GM19452 (cell line): ENCODE data around the gene RRAS2.
"Not testable (repeated sequence)": the region's sequence is repeated elsewhere in the genome, so short reads cannot be mapped to it uniquely, and the experiment has no call there.

ENCODE experiments used
- ATAC-seq: cut with Tn5 transposase; IDR thresholded peaks from one replicate; pipeline ENCODE4 v1.9.1; 2021; ENCODE audit not compliant: unreplicated experiment

Gene RRAS2

DNA sequence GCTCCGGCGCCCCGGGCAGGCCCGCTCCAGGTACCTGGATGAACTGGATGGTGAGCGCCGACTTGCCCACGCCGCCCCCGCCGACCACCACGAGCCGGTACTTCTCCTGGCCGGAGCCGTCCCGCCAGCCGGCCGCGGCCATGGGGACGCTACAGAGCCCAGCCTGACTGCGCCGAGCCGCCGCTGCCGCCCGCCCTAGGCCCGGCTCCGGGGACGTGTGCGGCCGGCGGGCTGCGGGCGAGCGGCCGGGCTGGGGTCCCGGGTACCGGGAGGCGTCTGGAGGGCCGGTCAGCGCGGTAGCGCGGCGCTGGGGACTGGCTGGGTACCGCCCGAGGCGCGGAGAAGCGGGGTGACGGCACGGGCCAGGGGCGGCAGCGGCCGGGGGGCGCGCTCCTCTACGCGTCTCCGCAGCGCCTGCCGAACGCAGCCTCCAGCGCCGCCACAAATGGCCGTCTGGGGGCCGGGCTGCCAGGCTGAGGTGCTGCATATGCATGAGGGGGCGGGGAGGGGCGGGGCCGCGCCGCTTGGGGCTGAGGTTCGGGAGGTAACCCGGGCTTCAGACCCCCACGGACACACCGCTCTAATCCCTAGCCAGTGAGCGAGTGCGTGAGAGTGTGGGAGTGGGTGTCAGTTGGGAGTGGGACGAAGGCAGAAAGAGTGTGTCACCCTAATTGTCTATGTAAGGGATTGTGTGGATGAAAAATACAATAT lies at the start of gene RRAS2:
Gene RRAS2, minus strand, starts transcription at position 455 of the 711 bp plus-strand sequence. Its CDS starts 313 bp downstream, at position 142.
- ATAC-seq = peak; percentile 83

DNA sequence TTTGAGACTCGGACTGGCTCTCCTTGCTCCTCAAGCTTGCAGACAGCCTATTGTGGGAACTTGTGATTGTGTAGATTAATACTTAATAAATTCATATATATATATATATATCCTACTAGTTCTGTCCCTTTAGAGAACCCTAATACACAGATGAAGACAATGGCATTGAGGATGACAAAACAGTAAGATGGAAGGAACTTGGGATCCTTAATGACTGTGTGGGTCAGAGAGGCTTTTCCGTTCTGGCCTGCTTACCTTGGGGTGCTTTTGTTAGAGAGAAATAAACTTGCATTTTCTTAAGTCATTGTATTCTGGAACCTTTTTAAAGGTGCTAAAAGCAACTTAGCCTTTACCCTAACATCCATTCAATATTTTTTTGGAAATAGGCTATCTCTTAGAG lies 49.6 kb upstream of the RRAS2 start:
- ATAC-seq = no peak

DNA sequence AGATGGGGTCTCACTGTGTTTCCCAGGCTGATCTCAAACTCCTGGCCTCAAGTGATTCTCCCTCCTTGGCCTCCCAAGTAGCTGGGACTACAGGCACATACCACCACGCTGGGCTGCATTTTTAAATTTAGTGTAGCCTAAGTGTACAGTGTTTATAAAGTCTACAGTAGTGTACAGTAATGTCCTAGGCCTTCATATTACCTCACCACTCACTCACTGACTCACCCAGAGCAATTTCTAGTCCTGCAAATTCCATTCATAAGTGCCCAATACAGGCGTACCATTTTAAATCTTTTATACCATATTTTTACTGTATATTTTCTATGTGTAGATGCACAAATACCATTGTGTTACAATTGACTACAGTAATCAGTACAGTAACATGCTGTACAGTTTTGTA lies 47.1 kb upstream of the RRAS2 start:
- not testable (repeated sequence) for ATAC-seq

GRCh38 chr11:14403528-14403927 lies 44.5 kb upstream of the RRAS2 start:
- ATAC-seq = not testable (repeated sequence)

GRCh38 chr11:14399087-14399486 lies 40.1 kb upstream of the RRAS2 start:
- ATAC-seq = no peak

DNA sequence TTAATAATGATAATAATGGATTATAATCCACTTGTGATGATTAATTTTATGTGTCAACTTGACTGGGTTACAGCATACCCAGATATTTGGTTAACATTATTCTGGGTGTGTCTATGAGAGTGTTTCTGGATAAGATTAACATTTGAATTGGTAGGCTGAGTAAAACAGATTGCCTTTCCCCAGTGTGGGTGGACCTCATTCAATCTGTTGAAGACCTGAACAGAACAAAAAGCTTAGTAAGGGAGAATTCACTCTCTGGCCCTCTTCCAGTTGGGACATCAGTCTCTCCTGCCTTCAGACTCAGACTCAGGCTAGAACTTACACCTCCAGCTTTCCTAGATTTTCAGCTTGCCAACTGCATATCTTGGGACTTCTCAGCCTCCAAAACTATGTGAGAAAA lies 37.3 kb upstream of the RRAS2 start:
- no peak for ATAC-seq

DNA sequence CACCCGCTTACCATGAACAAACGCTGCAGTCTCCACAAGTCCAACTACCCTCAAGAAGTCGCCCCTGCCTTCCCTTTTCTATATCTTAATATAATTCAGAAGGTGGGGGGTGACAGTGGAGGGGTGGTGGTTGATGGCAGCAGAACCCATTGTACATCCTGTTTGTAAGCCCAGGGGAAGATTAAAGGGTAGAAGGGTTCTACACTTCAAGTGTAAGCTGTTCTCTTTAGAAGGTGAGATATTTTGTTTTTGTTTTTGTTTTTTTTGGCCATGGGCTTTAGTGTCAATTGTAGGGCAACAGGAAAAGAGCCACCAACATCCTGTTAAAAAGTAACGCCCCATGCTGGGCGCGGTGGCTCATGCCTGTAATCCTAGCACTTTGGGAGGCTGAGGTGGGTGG lies 34.9 kb upstream of the RRAS2 start:
- ATAC-seq = no peak

DNA sequence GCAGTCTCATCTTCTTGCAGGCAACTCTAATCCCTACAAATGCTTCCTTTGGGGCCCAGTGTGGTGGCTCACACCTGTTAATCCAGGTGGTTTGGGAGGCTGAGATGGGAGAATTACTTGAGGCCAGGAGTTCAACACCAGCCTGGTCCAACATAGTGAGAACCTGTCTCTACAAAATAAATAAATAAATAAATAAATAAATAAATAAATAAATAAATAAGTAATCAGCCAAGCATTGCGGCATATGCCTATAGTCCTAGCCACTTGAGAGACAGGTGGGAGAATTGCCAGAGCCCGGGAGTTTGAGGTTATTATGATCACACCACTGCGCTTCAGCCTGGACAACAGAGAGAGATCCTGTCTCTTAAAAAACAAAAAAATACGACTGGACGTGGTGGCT lies 34.1 kb upstream of the RRAS2 start:
- no peak for ATAC-seq

DNA sequence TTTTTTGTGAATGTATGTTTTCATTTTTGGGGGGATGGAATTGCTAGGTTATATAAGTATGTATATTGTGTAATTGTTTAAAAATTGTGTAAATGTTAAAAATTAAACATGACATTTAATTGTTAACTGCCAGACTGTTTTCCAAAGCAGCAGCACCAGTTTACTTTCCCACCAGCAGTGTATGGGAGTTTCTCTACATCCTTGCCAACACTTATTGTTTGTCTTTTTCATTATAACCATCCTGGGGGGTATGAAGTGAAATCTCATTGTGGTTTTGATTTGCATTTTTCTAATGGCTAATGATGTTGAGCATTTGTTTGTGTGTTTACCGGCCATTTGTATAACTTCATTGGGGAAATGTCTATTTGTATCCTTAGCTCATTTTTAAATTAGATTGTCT lies 31.7 kb upstream of the RRAS2 start:
- no peak for ATAC-seq

GRCh38 chr11:14388352-14388751 lies 29.4 kb upstream of the RRAS2 start:
- ATAC-seq = no peak

DNA sequence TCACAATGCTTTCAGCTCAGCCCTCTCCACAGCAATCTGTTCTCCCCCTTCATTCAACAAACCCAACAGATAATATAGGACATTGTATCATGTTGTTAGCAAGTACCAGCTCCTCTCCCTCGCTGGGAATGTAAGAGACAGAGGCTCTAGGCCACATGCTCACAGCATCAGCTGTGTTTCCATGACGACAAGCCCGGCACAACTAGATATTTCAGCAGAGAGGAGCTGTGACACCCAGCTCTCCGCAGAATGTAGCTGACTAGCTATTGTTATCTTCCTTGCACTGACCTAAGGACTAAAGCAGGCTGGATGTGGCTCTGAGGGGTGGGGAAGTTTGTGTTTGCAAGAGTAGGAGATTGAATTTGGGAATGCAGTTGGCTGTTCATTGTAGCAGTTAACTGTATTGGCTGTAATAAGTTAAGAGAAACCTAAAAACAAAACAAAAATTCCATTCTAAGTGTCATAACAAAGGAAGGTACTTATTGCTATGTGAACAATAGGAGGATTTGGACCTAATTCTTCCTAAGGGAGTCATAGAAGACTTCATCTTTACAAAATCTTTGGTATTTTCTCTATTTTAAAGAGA lies 28.0 kb upstream of the RRAS2 start:
- ATAC-seq = no peak

- no peak for ATAC-seq
Measured at GRCh38 chr11:14386081-14386480, 27.1 kb upstream of the RRAS2 start.

DNA sequence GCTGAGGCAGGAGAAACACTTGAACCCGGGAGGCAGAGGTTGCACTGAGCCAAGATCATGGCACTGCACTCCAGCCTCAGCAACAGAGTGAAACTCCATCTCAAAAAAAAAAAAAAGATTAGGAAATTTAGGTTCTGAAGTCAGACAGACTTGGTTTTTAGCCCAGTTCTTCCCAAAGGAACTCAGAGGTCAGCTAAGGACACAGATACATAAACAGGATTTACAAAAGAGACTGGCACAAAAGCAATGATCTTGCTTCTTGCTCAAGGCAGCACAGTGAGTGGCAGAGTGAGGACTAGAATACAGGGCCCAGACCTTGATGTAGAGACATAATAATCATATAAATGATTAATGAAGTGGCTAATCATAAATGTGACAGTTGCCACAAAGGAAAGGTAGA lies 25.4 kb upstream of the RRAS2 start:
- ATAC-seq = no peak

- no peak for ATAC-seq
Measured at GRCh38 chr11:14381968-14382367, 23.0 kb upstream of the RRAS2 start.

GRCh38 chr11:14380947-14381561 lies 22.1 kb upstream of the RRAS2 start:
- peak; percentile 84 for ATAC-seq

DNA sequence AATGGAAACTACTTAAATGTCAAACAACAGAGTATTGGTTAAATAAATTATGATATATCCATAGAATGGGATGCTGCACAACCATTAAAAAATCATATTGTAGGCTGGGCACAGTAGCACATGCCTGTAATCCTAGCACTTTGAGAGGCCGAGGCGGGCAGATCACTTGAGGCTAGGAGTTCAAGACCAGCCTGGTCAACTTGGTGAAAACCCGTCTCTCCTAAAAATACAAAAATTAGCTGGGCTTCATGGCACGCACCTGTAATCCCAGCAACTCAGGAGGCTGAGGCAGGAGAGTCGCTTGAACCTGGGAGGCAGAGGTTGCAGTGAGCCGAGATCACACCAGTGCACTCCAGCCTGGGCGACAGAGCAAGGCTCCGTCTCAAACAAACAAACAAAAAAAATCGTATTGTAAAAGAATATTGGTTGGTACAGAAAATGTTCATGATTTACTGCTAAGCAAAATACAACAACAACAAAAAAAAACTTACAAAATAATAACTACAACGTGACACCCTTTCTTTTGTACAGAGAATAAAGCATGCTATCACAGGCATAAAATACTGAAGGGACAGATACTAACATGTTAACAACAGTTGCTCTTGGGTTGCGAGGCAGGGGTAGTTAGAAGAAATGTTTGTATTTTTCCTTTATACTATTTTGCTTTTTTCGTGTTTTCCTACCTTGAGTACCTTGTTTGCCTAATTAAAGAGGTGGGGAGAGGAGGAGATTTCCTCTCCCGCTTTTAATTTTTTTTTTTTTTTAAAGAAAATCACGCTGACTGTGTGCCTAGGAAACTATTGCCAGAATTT lies 21.3 kb upstream of the RRAS2 start:
- ATAC-seq = no peak

- no peak for ATAC-seq
Measured at GRCh38 chr11:14378171-14378570, 19.2 kb upstream of the RRAS2 start.

DNA sequence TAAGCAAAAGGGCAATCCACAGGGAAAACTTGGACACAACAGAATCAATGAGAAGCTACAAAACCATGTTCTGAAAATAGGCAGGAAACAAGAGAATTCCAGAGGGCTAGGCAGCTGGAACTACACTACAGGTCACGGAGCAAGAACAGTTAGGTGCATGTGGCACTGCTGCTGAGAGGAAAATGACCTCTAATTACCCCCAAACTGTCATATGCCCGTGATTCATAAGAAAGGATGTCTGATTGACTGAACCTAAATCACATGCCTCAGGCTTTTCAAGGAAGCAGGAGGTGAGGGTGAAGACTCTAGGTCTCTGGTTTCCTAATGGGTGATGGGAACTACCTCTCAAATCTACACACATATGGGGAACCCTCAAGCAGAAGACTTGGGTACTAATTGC lies 17.9 kb upstream of the RRAS2 start:
- no peak for ATAC-seq

DNA sequence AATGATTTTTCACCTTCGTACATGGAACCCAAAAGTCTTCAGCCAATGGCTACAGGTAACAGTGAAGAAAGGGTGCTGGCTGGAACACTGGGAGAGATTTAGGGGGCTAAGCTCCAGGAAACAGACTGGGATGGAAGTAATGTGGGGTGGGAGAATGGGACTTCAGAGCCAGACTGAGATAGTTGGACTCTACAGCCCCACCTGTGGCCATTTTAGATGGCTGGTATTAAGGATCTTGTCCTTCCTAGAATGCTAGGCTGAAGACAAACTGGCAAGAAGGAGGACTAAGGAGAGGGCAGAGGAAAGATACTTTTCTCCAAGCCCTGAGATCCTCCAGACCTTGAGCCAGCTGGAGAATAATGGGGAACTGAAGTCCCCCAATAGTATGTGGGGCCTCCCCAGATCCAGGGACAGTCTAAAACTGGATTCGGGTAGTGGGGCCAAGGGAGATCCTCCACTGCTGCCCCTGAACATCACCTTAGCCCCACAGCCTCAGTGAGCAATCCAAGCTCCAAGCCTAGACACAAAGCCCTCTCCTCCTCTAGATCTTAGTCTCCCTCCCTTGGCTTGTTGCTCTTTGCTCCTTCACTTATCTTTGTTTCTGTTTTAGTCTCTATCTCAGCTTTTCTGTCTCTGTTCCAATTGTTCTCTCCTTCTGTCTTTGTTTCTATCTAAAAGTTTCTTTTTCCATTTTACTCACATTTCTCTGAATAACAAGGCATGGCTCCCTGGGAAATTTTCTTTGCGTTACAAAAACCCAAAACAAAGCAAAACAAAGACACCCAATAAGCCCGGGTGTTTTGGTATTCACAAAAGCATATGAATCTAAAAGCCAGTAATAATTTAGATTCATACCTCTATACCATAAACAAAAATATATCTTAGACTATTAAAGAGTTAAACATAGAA lies 16.2 kb upstream of the RRAS2 start:
- no peak for ATAC-seq

- no peak for ATAC-seq
Measured at GRCh38 chr11:14373941-14374646, 15.1 kb upstream of the RRAS2 start.
